K562 (cell line): ENCODE measurements around the gene ANO9. TPM values are rescaled to one million over a fixed set of nuclear protein-coding genes. Genes with fewer than 3 reads are reported as not detected.

ENCODE experiments used
- BCLAF1 ChIP-seq, 2 experiments: fragments of 450-650 bp in 1 of 2; IDR thresholded peaks; 2 replicates each; pipeline ENCODE4 v1.6.1; 2011 to 2017; ENCODE audit warnings: low read depth in 2 of 2, antibody characterized with exemption in 1 of 2, borderline replicate concordance in 1 of 2, low read length in 1 of 2, mild to moderate bottlenecking in 1 of 2, mixed read lengths in 1 of 2; ENCODE audit not compliant: control insufficient read depth in 1 of 2
- CUX1 ChIP-seq: fragments of 200-800 bp; sonication (Bioruptor generic); IDR thresholded peaks from 2 replicates; pipeline ENCODE4 v1.6.1; 2016; ENCODE audit warnings: missing genetic modification characterization, missing compliant biosample characterization
- NBN ChIP-seq: fragments of 450-650 bp; IDR thresholded peaks from 2 replicates; pipeline ENCODE4 v1.6.1; 2016; ENCODE audit warnings: low read depth, mild to moderate bottlenecking
- RB1 ChIP-seq: fragments of 450-650 bp; IDR thresholded peaks from 2 replicates; pipeline ENCODE4 v1.6.1; 2017; ENCODE audit warnings: low read depth, mild to moderate bottlenecking
- SMAD3 ChIP-seq: fragments of 450-650 bp; formaldehyde crosslinking; conservative IDR thresholded peaks from 2 replicates; pipeline ENCODE4 v1.4.0; 2020; ENCODE audit warnings: mild to moderate bottlenecking
- ZHX1 ChIP-seq: fragments of 150-350 bp; conservative IDR thresholded peaks from 2 replicates; pipeline ENCODE4 v1.6.1; 2014; ENCODE audit warnings: low read length
- ZNF318 ChIP-seq, 2 experiments: fragments of 450-650 bp; IDR thresholded peaks; 2 replicates each; pipeline ENCODE4 v1.6.1; 2016; ENCODE audit warnings: mild to moderate bottlenecking in 2 of 2, borderline replicate concordance in 1 of 2, low read depth in 1 of 2, moderate library complexity in 1 of 2
- polyA plus RNA-seq, 8 experiments: library from polyadenylated mRNA; depleted of rRNA in 4 of 8; stranded (reverse) in 5 of 8; unstranded in 3 of 8; fragments of >200 nt; fragmentation: Nextera tagmentation in 2 of 8; fragmentation: Illumina TruSeq in 1 of 8; extraction: Ambion mirVana in 2 of 8; extraction: Trizol in 1 of 8; gene quantifications; 2 replicates each; pipeline versions ENCODE4 v1.2.1 to v1.2.3, GENCODE V29; 2011 to 2014; ENCODE audit warnings: inconsistent platforms in 1 of 8, missing spikeins in 1 of 8
- total RNA-seq, 7 experiments: library from RNA; depleted of rRNA in 6 of 7; stranded (reverse); fragments of >200 nt in 6 of 7; fragmentation: Illumina TruSeq in 2 of 7; extraction: Trizol in 2 of 7; gene quantifications; 2 replicates each; pipeline versions ENCODE4 v1.2.1 to v1.2.3, GENCODE V29; 2011 to 2021; ENCODE audit warnings: low replicate concordance in 1 of 7

ANO9 gene
- total and polyA plus RNA-seq, 9 of the 15 experiments (the other 6 are each of a cell fraction or from before 2014, with no cell fraction given), result 0.20 to 14.5 (median 4.5) TPM

- no peak for TF ChIP-seq ZNF318 (IDR thresholded peaks at IDR 0.05; ENCODE audit: borderline replicate concordance in 1 of 2, low read depth in 1 of 2)
- TF ChIP-seq ZHX1, result no peak
- no peak for TF ChIP-seq CUX1
- TF ChIP-seq RB1, result no peak
- no peak for TF ChIP-seq NBN
- TF ChIP-seq SMAD3 (CRISPR knock-in tag), result no peak
- TF ChIP-seq BCLAF1 (IDR thresholded peaks at IDR 0.05; ENCODE audit: borderline replicate concordance in 1 of 2, control insufficient read depth in 1 of 2, low read depth in 2 of 2, low read length in 1 of 2), result no peak
These were observed 29.1 kb downstream of the ANO9 start (continued) for GRCh38 chr11:412641-413119.
